CD14-positive monocyte (primary cell): ENCODE data around the gene SPOP. TPM values are rescaled to one million over a fixed set of nuclear protein-coding genes. Genes with fewer than 3 reads are reported as not detected.

Experiments
- DNase-seq, 3 donors: peaks; one replicate each; pipeline ENCODE4 v3.0.0-alpha.2; 2011 to 2022
- H2AFZ ChIP-seq: 2 replicates; pipeline ENCODE4 v1.6.0; 2012; ENCODE audit warnings: mild to moderate bottlenecking, low read depth, low read length, inconsistent platforms; ENCODE audit not compliant: insufficient read depth, poor library complexity, severe bottlenecking
- H3K27ac ChIP-seq, 2 donors: 1 replicate in 1 of 2; 2 replicates in 1 of 2; pipeline ENCODE4 v1.5.1; 2012 to 2013; ENCODE audit warnings: low read length in 2 of 2, control low read depth in 1 of 2, inconsistent platforms in 1 of 2, low read depth in 1 of 2, mild to moderate bottlenecking in 1 of 2
- H3K27me3 ChIP-seq, 2 donors: one replicate each; pipeline versions ENCODE4 v1.6.0 to v1.6.1; 2011 to 2013; ENCODE audit warnings: low read length in 2 of 2; ENCODE audit not compliant: control insufficient read depth in 2 of 2, insufficient read depth in 2 of 2
- H3K36me3 ChIP-seq, 2 donors: replicated peaks in 1 of 2; 1 replicate in 1 of 2; 2 replicates in 1 of 2; pipeline versions ENCODE4 v1.5.1 to v1.6.1; 2012 to 2013; ENCODE audit warnings: low read length in 2 of 2, control low read depth in 1 of 2, inconsistent platforms in 1 of 2, mild to moderate bottlenecking in 1 of 2; ENCODE audit not compliant: insufficient read depth in 2 of 2, control insufficient read depth in 1 of 2
- H3K4me1 ChIP-seq, 2 donors: 1 replicate in 1 of 2; 2 replicates in 1 of 2; pipeline versions ENCODE4 v1.5.1 to v1.6.1; 2012 to 2013; ENCODE audit warnings: low read length in 2 of 2, control low read depth in 1 of 2, inconsistent platforms in 1 of 2, mild to moderate bottlenecking in 1 of 2, moderate library complexity in 1 of 2; ENCODE audit not compliant: insufficient read depth in 2 of 2, control insufficient read depth in 1 of 2
- H3K4me2 ChIP-seq: replicated peaks from 2 replicates; pipeline ENCODE3; 2012; ENCODE audit warnings: low read length, moderate library complexity, mild to moderate bottlenecking; ENCODE audit not compliant: poor library complexity, severe bottlenecking; ENCODE audit errors: extremely low read depth
- H3K4me3 ChIP-seq, 3 experiments: fragments of 200-600 bp in 1 of 3; sonication (generic) in 1 of 3; replicated peaks in 1 of 3; 1 replicate in 2 of 3; 2 replicates in 1 of 3; pipeline ENCODE4 v1.5.1; 2011 to 2013; ENCODE audit warnings: low read length in 3 of 3, mild to moderate bottlenecking in 3 of 3, control low read depth in 2 of 3, low read depth in 2 of 3, inconsistent platforms in 1 of 3, moderate library complexity in 1 of 3
- H3K79me2 ChIP-seq: 2 replicates; pipeline ENCODE4 v1.6.0; 2012; ENCODE audit warnings: mild to moderate bottlenecking, control low read depth, inconsistent platforms, low read length, moderate library complexity; ENCODE audit not compliant: insufficient read depth
- H3K9ac ChIP-seq: 2 replicates; pipeline ENCODE4 v1.6.0; 2017; ENCODE audit warnings: low read length, mild to moderate bottlenecking; ENCODE audit not compliant: insufficient read depth, poor library complexity, severe bottlenecking
- H3K9me3 ChIP-seq, 2 donors: replicated peaks in 1 of 2; 1 replicate in 1 of 2; 2 replicates in 1 of 2; pipeline versions ENCODE4 v1.5.1 to v1.6.1; 2012 to 2013; ENCODE audit warnings: low read length in 2 of 2, control low read depth in 1 of 2; ENCODE audit not compliant: control insufficient read depth in 1 of 2, insufficient read depth in 1 of 2
- H4K20me1 ChIP-seq: 2 replicates; pipeline ENCODE4 v1.6.0; 2012; ENCODE audit warnings: mild to moderate bottlenecking, low read length, control low read depth, moderate library complexity; ENCODE audit not compliant: insufficient read depth
- H3K27ac Mint-ChIP-seq, 7 donors: one replicate each; pipeline ENCODE4 v1.8.0; 2020; ENCODE audit warnings: mild to moderate bottlenecking in 7 of 7, mixed read lengths in 7 of 7, moderate library complexity in 6 of 7, inconsistent platforms in 2 of 7
- H3K27me3 Mint-ChIP-seq, 3 donors: one replicate each; pipeline ENCODE4 v1.8.0; 2021 to 2022; ENCODE audit warnings: low read depth in 3 of 3, mild to moderate bottlenecking in 3 of 3, mixed read lengths in 3 of 3, moderate library complexity in 3 of 3, inconsistent platforms in 1 of 3
- H3K36me3 Mint-ChIP-seq, 2 donors: one replicate each; pipeline ENCODE4 v1.8.0; 2020; ENCODE audit warnings: mixed read lengths in 2 of 2, inconsistent platforms in 1 of 2, mild to moderate bottlenecking in 1 of 2
- H3K4me1 Mint-ChIP-seq: one replicate; pipeline ENCODE4 v1.8.0; 2020; ENCODE audit warnings: mild to moderate bottlenecking, mixed read lengths
- H3K4me3 Mint-ChIP-seq, 2 donors: one replicate each; pipeline ENCODE4 v1.8.0; 2020; ENCODE audit warnings: mild to moderate bottlenecking in 2 of 2, mixed read lengths in 2 of 2, moderate library complexity in 1 of 2
- H3K9me3 Mint-ChIP-seq, 7 donors: one replicate each; pipeline ENCODE4 v1.8.0; 2020 to 2022; ENCODE audit warnings: mixed read lengths in 7 of 7, mild to moderate bottlenecking in 6 of 7, moderate library complexity in 6 of 7, inconsistent platforms in 2 of 7
- CTCF ChIP-seq: fragments of 200-600 bp; IDR thresholded peaks from one replicate; pipeline ENCODE4 v1.8.0; 2022; ENCODE audit warnings: antibody characterized with exemption, mild to moderate bottlenecking
- WGBS: methylation state at CpG from one replicate; pipeline ENCODE4 v1.1.5; 2013; ENCODE audit warnings: missing lambda C conversion rate; ENCODE audit not compliant: insufficient coverage; 5-methylcytosine and 5-hydroxymethylcytosine counted together
- intact Hi-C, 2 donors: fragments of 100-400 bp; cut with micrococcal nuclease; formaldehyde crosslinking; loops; one replicate each; pipeline versions ENCODE4 v1.15.0 to v1.15.1; 2023
- polyA plus RNA-seq, 3 donors: library from polyadenylated mRNA; depleted of rRNA in 1 of 3; unstranded in 2 of 3; stranded (reverse) in 1 of 3; fragments of 300-500 nt in 2 of 3; fragments of >200 nt in 1 of 3; fragmentation: Illumina TruSeq in 2 of 3; gene quantifications; 1 replicate in 2 of 3; 2 replicates in 1 of 3; pipeline ENCODE4 v1.2.3, GENCODE V29; 2012 to 2021

The SPOP gene
- polyA plus RNA-seq, 3 donors, result 41.3 to 65.5 (median 63.2) TPM

- Mint-ChIP-seq H3K36me3 (no peaks in the 10 kb centered on the region), H3K27ac (peak overlapping the region in 1 of 7 donors; percentile 53), H3K4me3 (no peak overlapping the region), H3K27me3 (peaks cover 1 to 8% (median 6%) of the 10 kb centered on the region in 3 donors), H3K9me3 (no peaks in the 10 kb centered on the region), H3K4me1 (peaks cover 46% of the 10 kb centered on the region)
- Histone ChIP-seq H3K27me3 (no peaks in the 10 kb centered on the region), H3K79me2 (no peaks in the 10 kb centered on the region), H3K4me3 (no peak overlapping the region), H3K36me3 (no peaks in the 10 kb centered on the region), H3K27ac (no peak overlapping the region), H3K9me3 (no peaks in the 10 kb centered on the region), H3K4me1 (peaks cover 48 to 49% of the 10 kb centered on the region in 2 donors), H2AFZ (no peak overlapping the region), H4K20me1 (no peaks in the 10 kb centered on the region), H3K4me2 (no peak overlapping the region), H3K9ac (no peak overlapping the region)
- intact Hi-C loops, result loop anchor here in 1 of 2 donors (10.0 kb wide), 1 partner anchor 77 kb away; no protein-coding TSS in a partner anchor
- WGBS, result 100% methylated on average over 3 of the region's 8 CpGs
- no peak for TF ChIP-seq CTCF
- no peak for DNase-seq
Measured at GRCh38 chr17:49691677-49692191, 13.8 kb upstream of the SPOP start.

DNA sequence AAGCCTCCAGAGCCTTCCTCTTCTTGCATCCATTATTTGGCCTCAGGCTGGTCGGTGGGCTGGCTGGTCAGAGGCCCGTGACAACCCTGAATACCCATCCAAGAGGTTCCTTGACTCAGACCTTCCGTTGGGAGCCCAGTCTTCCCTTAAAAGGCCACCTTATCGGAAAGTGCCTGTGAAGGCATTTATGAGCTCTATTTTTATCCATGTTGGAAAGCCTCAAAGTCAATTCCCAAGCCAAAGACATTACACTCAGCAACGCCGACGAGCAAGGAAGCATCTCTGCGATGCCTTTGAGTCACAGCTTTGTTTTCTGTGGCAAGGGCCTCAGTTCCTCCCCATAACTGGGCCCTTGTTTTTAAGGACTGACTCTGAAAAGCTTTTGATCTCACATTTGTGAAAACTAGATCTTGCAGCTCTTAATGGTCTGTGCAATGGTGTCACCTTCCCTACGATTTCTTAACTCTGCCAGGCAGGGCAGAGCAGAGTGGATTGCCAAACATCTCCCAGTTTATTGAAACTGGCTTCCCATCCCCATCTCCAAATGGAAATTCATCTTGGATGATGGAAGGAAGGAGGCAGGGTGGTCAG, 13.3 kb upstream of the SPOP start:
- peak overlapping the region in 1 of 7 donors; percentile 53 for H3K27ac Mint-ChIP-seq
- H3K4me3 ChIP-seq, result no peak overlapping the region
- no peaks in the 10 kb centered on the region for H4K20me1 ChIP-seq
- H3K27ac ChIP-seq, result no peak overlapping the region
- H3K4me1 Mint-ChIP-seq, result peaks cover 41% of the 10 kb centered on the region
- H3K36me3 ChIP-seq, result no peaks in the 10 kb centered on the region
- H3K4me3 Mint-ChIP-seq, result no peak overlapping the region
- DNase-seq, result no peak
- H3K79me2 ChIP-seq, result no peaks in the 10 kb centered on the region
- H3K36me3 Mint-ChIP-seq, result no peaks in the 10 kb centered on the region
- H3K9ac ChIP-seq, result no peak overlapping the region
- H3K9me3 Mint-ChIP-seq, result no peaks in the 10 kb centered on the region
- WGBS, result 92% methylated on average over 9 of the region's 9 CpGs
- H3K9me3 ChIP-seq, result no peaks in the 10 kb centered on the region
- intact Hi-C loops, result loop anchor here in 1 of 2 donors (10.0 kb wide), 1 partner anchor 76 kb away; no protein-coding TSS in a partner anchor
- H3K27me3 ChIP-seq, result no peaks in the 10 kb centered on the region
- H3K4me2 ChIP-seq, result no peak overlapping the region
- peaks cover 43 to 44% of the 10 kb centered on the region in 2 donors for H3K4me1 ChIP-seq
- H2AFZ ChIP-seq, result no peak overlapping the region
- peaks cover 1 to 8% (median 6%) of the 10 kb centered on the region in 3 donors for H3K27me3 Mint-ChIP-seq
- no peak for TF ChIP-seq CTCF
